Measurements from ENCODE around the gene ZFYVE21. TPM values are rescaled to one million over a fixed set of nuclear protein-coding genes. Genes with fewer than 3 reads are reported as not detected.

The ZFYVE21 gene
- total RNA-seq, 1 experiment from 2014 or later = 66.2 TPM

GRCh38 chr14:103703433-103704385 is 11.9 kb upstream of the ZFYVE21 start:
- H3K27me3 Mint-ChIP-seq (ENCODE audit: insufficient read depth, unreplicated experiment) = no peaks in the 10 kb centered on the region
- intact Hi-C loops (cut with micrococcal nuclease; ENCODE audit: unreplicated experiment) = no loop called here
- no peak for TF ChIP-seq CTCF (IDR thresholded peaks at IDR 0.05; ENCODE audit: insufficient read depth in 1 of 2, low read depth in 1 of 2, low read length in 1 of 2, severe bottlenecking in 1 of 2, unreplicated experiment in 1 of 2)
- no peaks in the 10 kb centered on the region for H3K9me3 Mint-ChIP-seq (ENCODE audit: unreplicated experiment)
- Histone ChIP-seq H3K4me3 (ENCODE audit: low read depth, low read length) (no peak overlapping the region), H3K27me3 (replicated peaks; ENCODE audit: control insufficient read depth, insufficient read depth, low read length) (no peaks in the 10 kb centered on the region), H3K36me3 (ENCODE audit: control insufficient read depth, insufficient read depth, low read length) (no peaks in the 10 kb centered on the region; the same call in 1 of the 2 replicates), H3K4me1 (no peaks in the 10 kb centered on the region), H3K9me3 (no peaks in the 10 kb centered on the region)
- no peak for DNase-seq
- H3K4me1 Mint-ChIP-seq (ENCODE audit: low read depth, unreplicated experiment) = no peaks in the 10 kb centered on the region
- peak overlapping the region; percentile 44 for H3K27ac Mint-ChIP-seq (ENCODE audit: unreplicated experiment)
- ChIA-PET POLR2A (interaction anchor here (0.6 kb wide), 1 partner anchor 166 kb away, joined by 3 read pairs; no protein-coding TSS in a partner anchor), CTCF (no interaction called here)
- peaks cover 74% of the 10 kb centered on the region for H3K36me3 Mint-ChIP-seq (ENCODE audit: insufficient read depth, unreplicated experiment)
- BruUV-seq (replicated peaks) = no TSS peak
- no peak overlapping the region for H3K4me3 Mint-ChIP-seq (ENCODE audit: unreplicated experiment)

- H3K9me3 ChIP-seq = no peaks in the 10 kb centered on the region
- POLR2A ChIA-PET = no interaction called here
- no peak overlapping the region for H3K27ac Mint-ChIP-seq (ENCODE audit: unreplicated experiment)
- H3K27me3 Mint-ChIP-seq (ENCODE audit: insufficient read depth, unreplicated experiment) = no peaks in the 10 kb centered on the region
- H3K4me3 ChIP-seq (ENCODE audit: low read depth, low read length) = no peak overlapping the region
- intact Hi-C loops (cut with micrococcal nuclease; ENCODE audit: unreplicated experiment) = no loop called here
- H3K36me3 Mint-ChIP-seq (ENCODE audit: insufficient read depth, unreplicated experiment) = peaks cover 76% of the 10 kb centered on the region
- H3K27me3 ChIP-seq (replicated peaks; ENCODE audit: control insufficient read depth, insufficient read depth, low read length) = no peaks in the 10 kb centered on the region
- CTCF ChIA-PET = no interaction called here
- BruUV-seq (replicated peaks) = no TSS peak
- H3K4me3 Mint-ChIP-seq (ENCODE audit: unreplicated experiment) = no peak overlapping the region
- no peak for TF ChIP-seq CTCF (IDR thresholded peaks at IDR 0.05; ENCODE audit: insufficient read depth in 1 of 2, low read depth in 1 of 2, low read length in 1 of 2, severe bottlenecking in 1 of 2, unreplicated experiment in 1 of 2)
- H3K4me1 ChIP-seq = no peaks in the 10 kb centered on the region
- no peaks in the 10 kb centered on the region for H3K9me3 Mint-ChIP-seq (ENCODE audit: unreplicated experiment)
- no peaks in the 10 kb centered on the region for H3K4me1 Mint-ChIP-seq (ENCODE audit: low read depth, unreplicated experiment)
- no peaks in the 10 kb centered on the region; the same call in 1 of the 2 replicates for H3K36me3 ChIP-seq (ENCODE audit: control insufficient read depth, insufficient read depth, low read length)
- no peak for DNase-seq
Measured at GRCh38 chr14:103704708-103705107, 10.9 kb upstream of the ZFYVE21 start.

GRCh38 chr14:103705118-103705503 is 10.5 kb upstream of the ZFYVE21 start:
- intact Hi-C loops (cut with micrococcal nuclease; ENCODE audit: unreplicated experiment) = no loop called here
- CTCF ChIA-PET = no interaction called here
- BruUV-seq (replicated peaks) = no TSS peak
- Histone ChIP-seq H3K4me1 (no peaks in the 10 kb centered on the region), H3K9me3 (no peaks in the 10 kb centered on the region), H3K36me3 (ENCODE audit: control insufficient read depth, insufficient read depth, low read length) (no peaks in the 10 kb centered on the region; the same call in 1 of the 2 replicates), H3K27me3 (replicated peaks; ENCODE audit: control insufficient read depth, insufficient read depth, low read length) (no peaks in the 10 kb centered on the region), H3K4me3 (ENCODE audit: low read depth, low read length) (no peak overlapping the region)
- no peaks in the 10 kb centered on the region for H3K9me3 Mint-ChIP-seq (ENCODE audit: unreplicated experiment)
- no peaks in the 10 kb centered on the region for H3K27me3 Mint-ChIP-seq (ENCODE audit: insufficient read depth, unreplicated experiment)
- POLR2A ChIA-PET = no interaction called here
- no peak for DNase-seq
- peaks cover 76% of the 10 kb centered on the region for H3K36me3 Mint-ChIP-seq (ENCODE audit: insufficient read depth, unreplicated experiment)
- H3K4me1 Mint-ChIP-seq (ENCODE audit: low read depth, unreplicated experiment) = no peaks in the 10 kb centered on the region
- no peak overlapping the region for H3K4me3 Mint-ChIP-seq (ENCODE audit: unreplicated experiment)
- TF ChIP-seq CTCF (IDR thresholded peaks at IDR 0.05; ENCODE audit: insufficient read depth in 1 of 2, low read depth in 1 of 2, low read length in 1 of 2, severe bottlenecking in 1 of 2, unreplicated experiment in 1 of 2) = no peak
- H3K27ac Mint-ChIP-seq (ENCODE audit: unreplicated experiment) = no peak overlapping the region

All from Caco-2 (cell line).